ENCODE measurements around the gene TAP2.

Gene TAP2

GRCh38 chr6:32854376-32855178 lies 16.0 kb upstream of the TAP2 start:
- Histone ChIP-seq H4K20me1 (no peaks in the 10 kb centered on the region; the same call in 1 of the 2 replicates), H3K9me3 (no peaks in the 10 kb centered on the region), H3K27me3 (no peaks in the 10 kb centered on the region), H3K36me3 (peaks cover 55% of the 10 kb centered on the region), H3K4me1 (peaks cover 43% of the 10 kb centered on the region), H3K27ac (peak overlapping the region; percentile 90), H3K4me2 (peak overlapping the region; percentile 93), H3K4me3 (peak overlapping the region; percentile 93), H3K9ac (peak overlapping the region; percentile 91)
- TF ChIP-seq Cebpa-rat (IDR thresholded peaks at IDR 0.05), result no peak

- peak within 1 kb of the TSS; percentile 93 for H3K4me2 ChIP-seq
- peak within 1 kb of the TSS; percentile 90 for H3K27ac ChIP-seq
- H3K27me3 ChIP-seq, result no peaks in the 10 kb centered on the region
- peak within 1 kb of the TSS; percentile 93 for H3K4me3 ChIP-seq
- H3K4me1 ChIP-seq, result peaks cover 43% of the 10 kb centered on the region
- peak within 1 kb of the TSS; percentile 91 for H3K9ac ChIP-seq
- TF ChIP-seq Cebpa-rat (IDR thresholded peaks at IDR 0.05), result no peak
- no peaks in the 10 kb centered on the region; the same call in 1 of the 2 replicates for H4K20me1 ChIP-seq
- peaks cover 55% of the 10 kb centered on the region for H3K36me3 ChIP-seq
- no peaks in the 10 kb centered on the region for H3K9me3 ChIP-seq
Observed at GRCh38 chr6:32853541-32854375, 15.2 kb upstream of the TAP2 start, which contains the start of the genes PSMB9 and TAP1. TSS of gene PSMB9 (plus strand) at chr6:32854192. CDS start at chr6:32854230, 38 bp downstream. TSS of gene TAP1 (minus strand) at chr6:32853704. CDS start at chr6:32853636, 68 bp downstream.

GRCh38 chr6:32852844-32853540 lies 14.5 kb upstream of the TAP2 start:
- H3K9ac ChIP-seq, result peak overlapping the region; percentile 91
- H3K27ac ChIP-seq, result peak overlapping the region; percentile 90
- no peaks in the 10 kb centered on the region; the same call in 1 of the 2 replicates for H4K20me1 ChIP-seq
- peak overlapping the region; percentile 93 for H3K4me2 ChIP-seq
- peak overlapping the region; percentile 93 for H3K4me3 ChIP-seq
- no peak for TF ChIP-seq Cebpa-rat (IDR thresholded peaks at IDR 0.05)
- H3K4me1 ChIP-seq, result peaks cover 43% of the 10 kb centered on the region
- H3K36me3 ChIP-seq, result peaks cover 55% of the 10 kb centered on the region
- no peaks in the 10 kb centered on the region for H3K27me3 ChIP-seq
- H3K9me3 ChIP-seq, result no peaks in the 10 kb centered on the region; the same call in 1 of the 2 replicates

GRCh38 chr6:32852018-32852843 lies 13.7 kb upstream of the TAP2 start:
- H3K27ac ChIP-seq, result peak overlapping the region; percentile 90
- H3K4me3 ChIP-seq, result peak overlapping the region; percentile 93
- no peaks in the 10 kb centered on the region; the same call in 1 of the 2 replicates for H4K20me1 ChIP-seq
- TF ChIP-seq Cebpa-rat (IDR thresholded peaks at IDR 0.05), result no peak
- H3K9me3 ChIP-seq, result no peaks in the 10 kb centered on the region; the same call in 1 of the 2 replicates
- H3K4me2 ChIP-seq, result peak overlapping the region; percentile 93
- peaks cover 55% of the 10 kb centered on the region for H3K36me3 ChIP-seq
- H3K4me1 ChIP-seq, result peaks cover 48% of the 10 kb centered on the region
- H3K9ac ChIP-seq, result peak overlapping the region; percentile 91
- H3K27me3 ChIP-seq, result no peaks in the 10 kb centered on the region

- Histone ChIP-seq H3K27me3 (no peaks in the 10 kb centered on the region), H4K20me1 (no peaks in the 10 kb centered on the region; the same call in 1 of the 2 replicates), H3K4me2 (peak overlapping the region; percentile 93), H3K4me1 (peaks cover 56% of the 10 kb centered on the region), H3K36me3 (peaks cover 56% of the 10 kb centered on the region), H3K27ac (no peak overlapping the region), H3K4me3 (no peak overlapping the region), H3K9ac (0 out of 2 replicates have a peak overlapping the region, but pooled peaks have one; percentile 15), H3K9me3 (no peaks in the 10 kb centered on the region; the same call in 1 of the 2 replicates)
- no peak for TF ChIP-seq Cebpa-rat (IDR thresholded peaks at IDR 0.05)
Observed at GRCh38 chr6:32851025-32851424, 12.5 kb upstream of the TAP2 start.

- H4K20me1 ChIP-seq, result no peaks in the 10 kb centered on the region; the same call in 1 of the 2 replicates
- no peak overlapping the region for H3K4me3 ChIP-seq
- TF ChIP-seq Cebpa-rat (IDR thresholded peaks at IDR 0.05), result no peak
- H3K27ac ChIP-seq, result no peak overlapping the region
- no peak overlapping the region for H3K9ac ChIP-seq
- H3K27me3 ChIP-seq, result no peaks in the 10 kb centered on the region
- no peaks in the 10 kb centered on the region; the same call in 1 of the 2 replicates for H3K9me3 ChIP-seq
- H3K4me2 ChIP-seq, result no peak overlapping the region
- peaks cover 53% of the 10 kb centered on the region for H3K4me1 ChIP-seq
- peaks cover 58% of the 10 kb centered on the region for H3K36me3 ChIP-seq
Observed at GRCh38 chr6:32849126-32849525, 10.6 kb upstream of the TAP2 start.

- Histone ChIP-seq H3K36me3 (peaks cover 58% of the 10 kb centered on the region), H3K4me2 (no peak overlapping the region), H3K4me1 (peaks cover 59% of the 10 kb centered on the region), H3K9me3 (no peaks in the 10 kb centered on the region; the same call in 1 of the 2 replicates), H3K27me3 (no peaks in the 10 kb centered on the region), H4K20me1 (no peaks in the 10 kb centered on the region; the same call in 1 of the 2 replicates), H3K4me3 (no peak overlapping the region), H3K9ac (no peak overlapping the region), H3K27ac (no peak overlapping the region)
- TF ChIP-seq Cebpa-rat (IDR thresholded peaks at IDR 0.05), result no peak
Observed at GRCh38 chr6:32847795-32848194, 9.3 kb upstream of the TAP2 start.

- peak overlapping the region; percentile 94 for H3K4me2 ChIP-seq
- H3K36me3 ChIP-seq, result peaks cover 65% of the 10 kb centered on the region
- no peak overlapping the region for H3K4me3 ChIP-seq
- H3K9ac ChIP-seq, result no peak overlapping the region; the same call in 1 of the 2 replicates
- H3K27me3 ChIP-seq, result no peaks in the 10 kb centered on the region
- TF ChIP-seq Cebpa-rat (IDR thresholded peaks at IDR 0.05), result no peak
- no peaks in the 10 kb centered on the region; the same call in 1 of the 2 replicates for H3K9me3 ChIP-seq
- peak overlapping the region; percentile 97; the same call in 1 of the 2 replicates for H3K27ac ChIP-seq
- H3K4me1 ChIP-seq, result peaks cover 60% of the 10 kb centered on the region
- H4K20me1 ChIP-seq, result no peaks in the 10 kb centered on the region; the same call in 1 of the 2 replicates
Observed at GRCh38 chr6:32847004-32847403, 8.5 kb upstream of the TAP2 start.

Measured in BLaER1 (cell line).